ENCODE measurements around the gene TERT.

DNA sequence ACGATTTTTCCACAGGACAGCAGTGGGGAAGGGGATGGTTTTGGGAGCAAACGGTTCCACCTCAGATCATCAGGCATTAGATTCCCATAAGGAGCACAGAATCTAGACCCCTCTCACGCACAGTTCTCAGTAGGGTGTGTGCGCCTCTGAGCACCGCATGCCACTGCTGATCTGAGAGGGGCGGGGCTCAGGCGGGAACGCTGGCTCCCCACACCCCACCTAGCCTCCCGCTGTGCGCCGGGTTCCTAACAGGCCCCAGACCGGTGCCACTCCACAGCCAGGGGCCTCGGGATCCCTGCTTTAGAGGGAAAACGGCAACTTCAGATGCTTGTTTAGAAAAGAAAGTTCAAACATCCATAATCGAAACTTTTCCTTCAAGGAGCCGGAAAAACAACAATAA, 20.4 kb downstream of the TERT start:
- no peak for TF ChIP-seq EZH2phosphoT487 (IDR thresholded peaks at IDR 0.05; ENCODE audit: borderline replicate concordance)
- TF ChIP-seq, protein P1, sequence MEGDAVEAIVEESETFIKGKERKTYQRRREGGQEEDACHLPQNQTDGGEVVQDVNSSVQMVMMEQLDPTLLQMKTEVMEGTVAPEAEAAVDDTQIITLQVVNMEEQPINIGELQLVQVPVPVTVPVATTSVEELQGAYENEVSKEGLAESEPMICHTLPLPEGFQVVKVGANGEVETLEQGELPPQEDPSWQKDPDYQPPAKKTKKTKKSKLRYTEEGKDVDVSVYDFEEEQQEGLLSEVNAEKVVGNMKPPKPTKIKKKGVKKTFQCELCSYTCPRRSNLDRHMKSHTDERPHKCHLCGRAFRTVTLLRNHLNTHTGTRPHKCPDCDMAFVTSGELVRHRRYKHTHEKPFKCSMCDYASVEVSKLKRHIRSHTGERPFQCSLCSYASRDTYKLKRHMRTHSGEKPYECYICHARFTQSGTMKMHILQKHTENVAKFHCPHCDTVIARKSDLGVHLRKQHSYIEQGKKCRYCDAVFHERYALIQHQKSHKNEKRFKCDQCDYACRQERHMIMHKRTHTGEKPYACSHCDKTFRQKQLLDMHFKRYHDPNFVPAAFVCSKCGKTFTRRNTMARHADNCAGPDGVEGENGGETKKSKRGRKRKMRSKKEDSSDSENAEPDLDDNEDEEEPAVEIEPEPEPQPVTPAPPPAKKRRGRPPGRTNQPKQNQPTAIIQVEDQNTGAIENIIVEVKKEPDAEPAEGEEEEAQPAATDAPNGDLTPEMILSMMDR (conservative IDR thresholded peaks at IDR 0.05; ENCODE audit: low read length), result no peak
